HT-29 (cell line): ENCODE data around the gene RPL18. TPM values are rescaled to one million over a fixed set of nuclear protein-coding genes. Genes with fewer than 3 reads are reported as not detected.
"Not testable (repeated sequence)": the region's sequence is repeated elsewhere in the genome, so short reads cannot be mapped to it uniquely, and the experiment has no call there.

Source experiments
- DNase-seq: peaks from one replicate; pipeline ENCODE4 v3.0.0-alpha.2; 2015; ENCODE audit warnings: low spot score
- total RNA-seq: library from RNA; depleted of rRNA; stranded (reverse); fragments of >200 nt; shearing (Covaris generic); gene quantifications from 2 replicates; pipeline ENCODE4 v1.2.3, GENCODE V29; 2014; rRNA removed

RPL18 gene
- 6,271 and 6,382 TPM in 2 replicates for total RNA-seq

DNA sequence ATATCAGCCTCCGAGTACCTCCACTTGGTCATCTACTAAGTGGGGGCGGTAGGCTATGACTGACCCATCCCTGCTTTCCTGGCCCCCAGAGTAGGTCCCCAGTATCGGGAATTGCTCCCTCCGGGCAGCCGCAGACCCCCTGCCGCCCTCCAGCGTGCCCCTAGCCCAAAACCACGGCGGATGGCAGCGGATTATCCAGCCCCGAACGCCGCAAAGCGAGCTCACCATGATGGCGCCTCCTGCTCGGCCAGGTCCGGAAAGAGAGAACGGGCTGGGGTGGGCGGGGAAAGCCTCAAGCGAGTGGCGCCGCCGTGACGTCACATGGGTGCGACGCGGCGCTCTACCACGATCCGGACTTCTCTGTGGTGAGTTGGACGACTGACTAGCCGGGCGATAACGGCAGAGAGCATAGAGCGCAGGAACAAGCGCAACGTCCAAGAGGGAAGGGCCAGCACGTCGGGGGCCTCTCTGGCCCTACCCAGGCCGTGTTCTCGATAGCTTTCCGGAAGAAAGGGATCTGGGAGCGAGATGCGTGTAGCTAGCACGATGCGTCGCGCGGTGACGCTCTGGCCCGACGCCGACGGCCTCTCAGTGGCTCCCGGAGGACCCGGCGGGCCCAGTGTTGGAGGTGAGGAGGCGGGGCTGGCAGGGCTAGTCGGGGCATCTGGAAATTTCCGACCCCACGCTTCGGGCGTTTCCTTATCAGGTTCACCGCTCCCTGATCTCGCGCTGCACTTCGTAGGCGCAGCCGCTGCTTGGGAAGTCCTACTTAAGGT lies at the start of gene RPL18, which contains the start of gene SPHK2:
RPL18 (minus strand) TSS at position 263 of the 776 bp plus-strand sequence; CDS start at position 228, 35 bp downstream.
SPHK2 (plus strand) TSS at position 591 of the 776 bp plus-strand sequence. CDS start 1,009 bp downstream, outside the sequence.
- DNase-seq, result peak; percentile 100

DNA sequence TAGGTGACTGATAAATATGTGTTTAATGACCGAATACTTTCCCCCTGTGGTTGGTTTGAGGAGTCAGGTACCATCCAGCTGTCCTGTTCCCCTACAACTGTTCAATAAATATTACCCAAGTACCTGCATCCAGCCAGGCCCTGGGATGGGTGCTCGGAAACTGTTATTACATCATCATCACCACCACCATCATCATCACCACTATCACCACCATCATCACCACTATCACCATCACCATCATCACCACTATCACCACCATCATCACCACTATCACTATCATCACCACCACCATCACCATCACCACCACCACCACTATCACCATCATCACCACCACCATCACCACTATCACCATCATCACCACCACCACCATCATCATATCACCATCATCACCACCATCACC lies 49.8 kb upstream of the RPL18 start:
- DNase-seq, result no peak

DNA sequence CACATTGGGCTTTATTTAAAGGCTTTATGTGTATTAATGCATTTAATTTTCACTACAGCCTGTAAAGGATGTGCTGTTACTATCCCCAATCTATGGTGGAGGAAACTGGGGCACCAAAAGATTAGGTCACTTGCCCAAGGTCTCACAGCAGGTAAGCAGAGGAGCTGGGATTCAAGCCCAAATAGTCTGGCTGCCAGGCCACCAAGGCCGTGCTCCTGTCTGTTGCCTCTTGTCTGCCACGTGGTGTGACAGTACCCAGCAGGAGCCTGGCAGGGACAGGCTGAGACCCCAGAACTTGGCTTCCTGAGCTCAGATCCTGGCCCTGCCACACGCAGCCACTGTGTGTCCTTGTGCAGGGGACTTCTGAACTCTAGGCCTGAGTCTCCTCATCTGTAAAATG lies 49.4 kb upstream of the RPL18 start:
- no peak for DNase-seq

DNA sequence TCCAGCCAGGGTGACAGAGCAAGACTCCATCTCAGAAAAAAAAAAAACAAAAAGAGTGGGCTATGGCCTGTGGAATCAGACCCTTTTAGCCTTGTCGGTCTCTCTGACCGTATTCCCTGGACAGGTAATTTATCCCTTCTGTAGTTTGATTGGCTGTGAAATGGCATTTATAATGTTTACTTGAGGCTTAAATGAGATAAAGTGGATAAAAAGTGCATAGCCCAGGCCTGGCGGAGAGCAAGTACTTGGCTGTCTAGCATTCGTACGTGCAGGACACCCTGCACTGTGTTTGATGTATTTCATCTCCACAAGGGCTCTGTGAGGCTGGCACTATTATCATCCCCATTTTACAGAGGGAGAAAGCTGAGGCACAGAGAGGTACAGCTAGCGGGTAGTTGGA lies 46.8 kb upstream of the RPL18 start:
- DNase-seq, result no peak

DNA sequence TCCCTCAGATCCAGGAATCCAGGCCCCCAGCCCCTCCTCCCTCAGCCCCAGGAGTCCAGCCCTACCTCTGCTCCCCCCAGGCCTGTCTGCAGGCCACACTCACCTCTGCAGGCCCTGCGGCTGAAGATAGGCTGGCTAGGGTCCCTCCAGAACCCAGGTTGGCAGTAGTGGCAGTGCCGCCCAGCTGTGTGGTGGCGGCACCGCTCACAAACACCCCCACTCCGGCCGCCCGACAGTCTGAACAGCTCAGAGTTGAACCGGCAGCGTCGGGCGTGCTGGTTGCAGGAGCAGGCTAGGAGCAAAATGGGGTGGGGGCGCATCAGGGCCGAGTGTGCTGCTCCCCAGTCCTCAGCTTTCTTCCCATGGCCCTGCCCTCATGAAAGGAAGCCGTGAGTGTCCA lies 45.5 kb upstream of the RPL18 start:
- DNase-seq, result no peak

DNA sequence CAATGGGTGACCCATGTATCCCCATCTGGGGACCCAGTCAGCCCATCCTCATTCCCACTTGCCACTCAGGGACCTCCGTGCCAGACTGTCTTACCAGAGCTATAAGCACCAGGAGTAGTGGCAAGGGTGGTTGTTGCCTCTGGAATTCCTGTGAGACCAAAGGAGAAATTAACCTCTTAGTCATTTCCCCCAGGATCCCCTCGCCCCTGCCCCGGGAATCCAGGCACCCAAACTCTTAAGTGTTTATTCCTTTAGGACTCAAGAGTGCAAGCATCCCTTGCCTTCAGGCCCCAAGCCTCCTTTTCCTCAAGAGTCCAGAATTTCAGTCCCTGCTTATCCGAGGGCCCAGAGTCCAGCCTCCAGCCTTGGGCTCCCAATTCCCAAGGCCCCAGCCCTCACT lies 44.7 kb upstream of the RPL18 start:
- DNase-seq, result no peak

DNA sequence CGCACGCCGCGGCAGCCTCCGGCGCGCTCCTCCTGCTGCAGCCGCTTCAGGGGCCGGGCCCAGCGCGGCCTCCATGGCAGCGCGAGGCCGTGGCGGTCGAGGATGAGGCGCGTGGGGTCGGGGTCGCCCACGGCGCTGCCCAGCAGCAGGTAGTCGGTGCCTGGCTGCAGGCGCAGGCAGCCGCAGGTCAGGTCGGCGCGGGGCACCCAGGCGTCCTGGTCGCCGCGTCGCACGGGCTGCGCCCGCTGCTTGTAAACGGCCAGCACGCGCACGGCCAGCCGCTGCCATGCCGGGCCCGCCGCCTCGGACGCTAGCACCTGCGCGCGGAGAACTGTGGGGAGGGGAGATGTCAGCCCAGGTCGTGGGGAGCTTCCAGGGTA lies 42.7 kb upstream of the RPL18 start:
- DNase-seq, result no peak

DNA sequence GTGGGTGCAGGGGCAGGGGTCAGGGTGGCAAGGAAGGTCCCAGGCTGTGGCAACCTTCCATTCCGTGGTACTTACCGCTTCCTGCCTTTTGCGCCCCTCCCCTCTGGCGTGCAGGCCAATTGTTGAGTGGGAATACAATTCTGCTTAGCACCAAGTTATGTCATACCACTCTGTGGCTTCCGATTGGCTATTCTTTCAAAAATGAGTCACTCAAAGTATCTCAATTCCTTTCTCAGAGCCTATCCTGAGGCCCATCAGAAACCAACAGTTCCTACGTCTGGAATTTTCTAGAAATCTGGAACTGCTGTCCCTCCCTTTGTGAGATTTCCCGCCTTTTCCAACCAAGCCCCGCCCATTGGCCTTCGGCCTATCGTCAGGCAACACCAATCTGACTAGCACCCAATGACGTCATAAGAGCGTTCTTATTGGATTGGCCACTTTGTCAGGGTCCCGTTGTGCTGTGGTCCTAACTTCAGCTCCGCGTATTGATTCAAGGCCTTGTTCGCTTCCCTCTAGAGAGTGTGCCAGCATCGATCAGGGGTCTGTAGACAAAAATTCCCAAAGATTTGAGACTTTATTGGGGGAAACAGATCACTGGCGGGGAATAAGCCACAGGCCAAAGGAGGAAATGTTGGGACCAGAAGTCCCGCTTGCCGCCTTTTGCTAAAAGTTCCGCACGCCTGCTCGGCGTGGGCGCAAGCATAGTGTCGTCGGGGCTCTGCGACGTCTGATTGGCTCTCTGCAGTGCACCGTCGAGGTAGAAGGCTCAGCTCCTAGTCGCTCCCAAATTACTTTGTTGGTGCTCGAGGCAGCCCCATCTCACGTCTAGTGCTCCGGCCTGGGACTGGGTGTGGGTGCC lies 42.1 kb upstream of the RPL18 start:
- peak; percentile 94 for DNase-seq

DNA sequence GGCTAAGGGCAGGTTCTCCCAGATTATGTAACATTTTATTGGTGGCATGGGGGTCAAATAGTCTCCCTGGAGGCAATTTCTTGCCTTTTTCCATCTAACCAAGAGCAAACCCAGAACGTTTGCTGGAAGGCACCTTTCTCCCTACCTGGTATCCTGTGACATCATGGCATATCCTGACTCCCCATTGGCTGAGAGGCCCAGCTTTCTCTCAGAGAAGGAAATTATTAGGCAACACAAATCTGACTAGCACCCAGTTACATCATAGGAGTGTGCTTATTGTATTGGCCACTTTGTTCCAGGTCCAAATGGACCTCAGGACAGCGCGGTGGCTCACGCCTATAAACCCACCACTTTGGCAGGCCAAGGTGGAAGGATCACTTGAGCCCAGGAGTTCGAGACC lies 40.8 kb upstream of the RPL18 start:
- DNase-seq, result no peak

DNA sequence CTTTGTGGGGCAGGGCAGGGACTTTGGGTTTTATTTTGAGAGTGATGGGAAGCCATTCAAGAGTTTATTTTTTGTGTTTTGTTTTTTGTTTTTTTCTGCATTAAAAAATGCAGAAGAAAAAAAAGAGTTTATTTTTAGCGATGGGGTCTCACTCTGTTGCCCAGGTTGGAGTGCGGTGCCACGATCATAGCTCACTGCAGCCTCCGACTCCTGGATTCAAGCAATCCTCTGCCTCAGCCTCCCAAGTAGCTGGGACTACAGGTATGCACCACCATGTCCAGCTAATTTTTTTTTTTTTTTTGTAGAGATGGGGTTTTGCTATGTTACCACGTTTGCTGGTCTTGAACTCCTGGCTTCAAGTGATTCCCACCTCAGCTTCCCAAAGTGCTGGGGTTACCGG lies 39.5 kb upstream of the RPL18 start:
- DNase-seq, result no peak

DNA sequence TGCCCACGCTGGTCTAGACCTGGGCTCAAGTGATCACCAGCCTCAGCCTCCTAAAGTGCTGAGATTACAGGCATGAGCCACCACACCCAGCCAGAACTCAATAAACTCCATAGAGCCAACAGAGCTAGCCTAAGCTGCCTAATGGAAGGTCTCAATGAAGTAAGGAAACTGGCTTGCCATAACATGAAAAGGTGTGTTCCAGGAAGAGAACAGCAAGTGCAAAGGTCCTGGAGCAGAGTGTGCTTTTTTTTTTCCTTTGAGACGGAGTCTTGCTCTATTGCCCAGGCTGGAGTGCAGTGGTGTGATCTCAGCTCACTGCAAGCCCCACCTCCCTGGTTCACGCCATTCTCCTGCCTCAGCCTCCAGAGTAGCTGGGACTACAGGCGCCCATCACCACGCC lies 38.9 kb upstream of the RPL18 start:
- not testable (repeated sequence) for DNase-seq

DNA sequence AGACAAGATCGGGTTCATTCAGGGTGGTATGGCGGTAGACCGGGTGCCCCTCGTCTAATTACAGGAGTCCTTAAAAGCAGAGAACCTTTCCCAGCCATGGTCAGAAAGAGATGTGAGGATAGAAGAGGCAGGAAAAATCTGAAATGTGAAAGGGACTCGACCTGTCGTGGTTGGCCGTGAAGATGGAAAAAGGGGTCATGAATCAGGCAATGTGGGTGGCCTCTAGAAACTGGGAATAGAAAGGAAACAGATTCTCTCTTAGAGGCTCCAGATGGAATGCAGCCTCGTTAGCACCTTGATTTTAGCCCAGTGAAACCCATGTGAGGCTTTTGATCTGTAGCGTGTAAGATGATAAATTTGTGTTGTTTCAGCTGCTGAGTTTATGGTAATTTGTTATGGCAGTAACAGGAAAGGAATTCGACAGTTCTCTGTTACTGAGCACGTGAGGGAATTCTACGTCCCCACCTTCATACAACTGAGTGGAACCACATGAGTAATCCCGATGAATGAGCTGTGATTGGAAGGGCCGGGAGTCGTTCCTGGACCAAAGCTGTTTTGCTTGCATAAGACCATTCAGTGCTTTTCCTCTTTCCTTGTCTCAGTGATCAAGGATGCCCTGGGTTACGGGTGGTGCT lies 38.0 kb upstream of the RPL18 start:
- no peak for DNase-seq

DNA sequence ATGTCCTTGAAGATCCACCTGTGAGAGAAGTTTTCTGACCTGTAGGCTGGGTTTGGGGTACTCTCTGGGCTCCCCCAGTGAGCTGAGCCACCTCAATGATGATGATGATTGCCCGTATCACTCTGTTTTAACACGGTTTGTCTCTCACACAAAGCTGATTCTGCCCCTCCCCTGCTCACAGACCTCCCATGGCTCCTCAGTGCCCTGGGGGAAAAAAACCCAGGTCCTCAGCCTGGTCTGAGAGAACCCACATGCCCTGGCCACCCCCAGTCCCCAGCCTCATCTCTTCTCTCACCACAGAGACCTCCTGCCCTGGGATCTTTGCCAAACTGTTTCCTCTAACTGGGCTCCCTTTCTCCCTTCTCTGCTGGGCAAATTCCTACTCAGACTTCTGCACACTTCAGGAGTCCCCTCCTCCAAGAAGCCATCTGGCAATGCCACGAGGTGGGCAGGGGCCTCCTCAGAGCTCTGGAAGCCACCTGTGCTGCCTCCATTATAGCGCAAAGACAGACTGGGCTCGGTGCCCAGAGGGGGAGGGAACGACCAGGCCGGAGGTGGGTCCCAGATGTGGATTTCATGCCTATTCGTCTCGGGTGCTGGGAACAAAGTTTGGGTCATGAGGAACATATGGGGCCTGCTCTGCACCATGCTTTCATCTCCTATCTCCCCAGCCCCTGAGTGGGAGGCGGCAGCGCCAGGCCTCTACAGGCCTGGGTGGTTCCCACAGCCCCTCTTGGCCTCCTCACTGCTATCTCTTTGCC lies 35.5 kb upstream of the RPL18 start:
- no peak for DNase-seq

DNA sequence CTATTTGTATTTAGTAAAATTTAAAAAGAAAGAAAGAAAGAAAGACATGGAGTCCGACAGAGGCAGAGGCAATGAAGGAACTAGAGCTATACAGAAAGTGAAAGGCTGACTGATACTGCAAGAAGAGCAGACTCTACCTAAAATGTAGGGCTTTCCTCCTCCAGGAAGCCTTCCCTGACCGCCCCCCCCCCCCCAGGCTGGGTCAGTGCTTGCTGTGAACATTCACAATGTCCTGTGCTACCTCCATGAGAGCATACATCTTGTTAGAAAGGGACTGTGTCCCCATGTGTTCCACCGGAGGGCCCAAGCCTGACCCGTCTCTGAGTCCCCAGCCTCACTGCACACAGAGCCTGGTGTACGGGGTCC lies 32.7 kb upstream of the RPL18 start:
- no peak for DNase-seq

DNA sequence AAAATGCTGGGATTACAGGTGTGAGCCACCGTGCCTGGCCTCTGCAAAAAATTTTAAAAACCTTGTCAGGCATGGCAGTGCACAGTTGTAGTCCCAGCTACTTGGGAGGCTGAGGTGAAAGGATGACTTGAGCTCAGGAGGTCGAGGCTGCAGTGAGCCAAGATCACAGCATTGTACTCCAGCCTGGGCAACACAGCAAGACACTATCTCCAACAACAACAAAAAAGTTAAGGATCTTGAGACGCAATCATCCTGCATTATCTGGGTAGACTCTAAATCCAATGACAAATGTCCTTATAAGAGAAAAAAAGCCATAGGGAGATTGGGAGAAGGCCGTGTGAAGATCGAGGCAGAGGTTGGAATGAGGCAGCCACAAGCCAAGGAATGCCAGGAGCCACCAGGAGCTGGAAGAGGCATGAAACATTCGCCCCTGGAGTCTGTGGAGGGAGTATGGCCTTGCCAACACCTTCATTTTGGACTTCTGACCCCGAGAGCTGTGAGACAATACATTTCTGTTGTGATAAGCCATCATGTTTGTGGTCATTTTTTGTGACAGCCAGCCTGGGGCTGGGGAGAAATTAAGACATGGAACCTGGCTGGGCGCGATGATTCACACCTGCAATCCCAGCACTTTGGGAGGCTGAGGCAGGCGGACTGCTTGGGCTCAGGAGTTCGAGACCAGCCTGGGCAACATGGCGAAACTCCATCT lies 32.1 kb upstream of the RPL18 start:
- DNase-seq, result no peak

DNA sequence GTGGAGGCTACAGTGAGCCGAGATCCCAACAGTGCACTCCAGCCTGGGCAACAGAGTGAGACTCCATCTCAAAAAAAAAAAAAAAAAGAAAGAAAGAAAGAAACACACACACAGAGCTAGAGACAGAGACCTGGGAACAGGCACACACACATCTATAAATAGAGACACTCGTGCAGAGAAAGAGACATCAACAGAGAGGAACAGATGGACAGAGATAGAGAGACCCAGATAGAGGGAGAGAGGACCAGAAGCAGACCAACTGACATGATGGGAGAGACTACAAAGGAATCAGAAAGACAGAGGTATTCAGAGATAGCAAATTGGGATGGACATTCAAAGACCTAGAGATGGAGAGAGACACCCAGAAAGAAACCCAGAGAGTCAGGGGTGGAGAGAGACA lies 29.2 kb upstream of the RPL18 start:
- no peak for DNase-seq

DNA sequence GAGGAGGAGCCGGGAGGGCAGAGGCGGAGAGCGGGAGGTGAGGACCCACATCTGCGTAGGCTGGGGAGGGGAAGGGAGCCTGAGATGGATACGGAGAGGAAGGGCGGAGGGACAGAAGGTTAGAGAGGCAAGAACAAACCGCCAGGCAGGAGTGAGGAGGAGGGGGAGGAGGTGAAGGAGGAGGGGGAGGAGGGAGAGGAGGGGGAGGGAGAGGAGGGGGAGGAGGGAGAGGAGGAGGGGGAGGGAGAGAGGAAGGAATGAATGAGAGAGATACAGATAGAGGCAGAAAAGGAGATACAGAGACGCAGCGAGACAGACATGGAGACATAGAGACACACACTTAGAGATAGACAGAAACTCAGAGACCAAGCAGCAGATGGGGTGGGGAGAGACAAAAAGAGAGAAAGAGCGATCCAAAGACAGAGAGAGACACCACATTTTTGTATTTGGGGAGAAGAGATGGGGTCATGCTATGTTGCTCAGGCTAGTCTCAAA lies 27.8 kb upstream of the RPL18 start:
- DNase-seq, result no peak

DNA sequence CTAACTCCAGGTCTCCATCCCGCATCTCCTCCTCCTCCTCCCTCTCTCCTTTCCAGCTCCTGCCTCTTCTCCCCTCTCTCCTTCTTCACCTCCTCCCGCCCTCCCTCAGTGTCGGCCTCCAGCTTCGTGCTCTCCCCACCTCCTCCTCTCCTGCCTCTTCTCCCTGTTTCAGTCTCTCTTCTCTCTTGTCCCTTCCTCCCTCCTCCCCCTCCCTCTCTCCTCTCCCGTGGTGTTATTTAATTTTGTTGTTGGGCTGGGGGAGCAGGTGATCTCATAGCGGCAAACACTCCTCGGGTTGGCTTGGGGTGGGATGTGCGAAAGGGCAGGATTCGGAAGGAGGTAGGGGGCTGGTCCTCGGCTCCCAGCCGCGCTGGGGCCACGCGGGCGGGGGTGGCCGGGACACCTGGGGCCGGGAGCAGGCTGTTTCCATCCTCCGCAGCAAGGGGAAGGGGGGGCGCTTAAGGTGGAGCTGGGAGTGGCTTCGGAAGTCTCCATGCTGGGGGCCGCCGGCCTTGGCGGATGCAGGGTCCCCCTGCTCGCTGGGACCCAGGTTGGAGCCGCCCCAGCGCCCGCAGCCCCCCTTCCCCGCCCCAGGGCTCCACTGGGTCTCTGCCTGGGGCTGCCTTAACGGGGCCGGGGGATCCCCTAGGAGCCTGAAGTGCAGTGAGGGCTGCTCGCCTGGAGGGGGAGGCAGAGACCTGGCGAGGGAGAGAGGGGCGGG lies 27.2 kb upstream of the RPL18 start, which contains the start of gene CA11:
CA11 (minus strand) TSS at position 187 of the 721 bp plus-strand sequence. CDS start 555 bp downstream, outside the sequence.
- DNase-seq, result peak; percentile 92

DNA sequence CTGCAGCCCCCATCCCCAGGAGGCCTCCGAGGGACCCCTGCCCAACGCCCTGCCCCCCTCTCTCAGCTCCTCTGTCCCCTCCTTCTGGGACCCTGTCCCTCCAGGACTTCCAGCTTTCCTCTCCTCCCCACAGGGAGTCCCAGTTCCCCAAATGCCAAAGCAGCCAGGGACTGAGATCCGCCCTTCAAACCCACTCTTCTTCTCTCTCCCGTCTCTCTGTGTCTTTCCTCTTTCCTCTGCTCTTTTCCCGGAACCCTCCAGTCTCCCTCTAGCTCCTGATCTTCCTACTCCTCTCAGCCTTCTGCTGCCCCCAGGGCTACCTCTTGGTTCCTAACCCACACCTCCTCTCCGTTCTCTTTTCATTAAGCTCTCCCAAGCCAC lies 26.6 kb upstream of the RPL18 start:
- peak; percentile 40 for DNase-seq
